OCI-LY1 (cell line): ENCODE data around the gene ST3GAL3.

Source experiments
- H2AFZ ChIP-seq: fragments of 200-600 bp; sonication (generic), shearing (Covaris generic); 2 replicates; pipeline ENCODE4 v1.6.0; 2014; ENCODE audit warnings: antibody characterized with exemption, mild to moderate bottlenecking, low read length
- H3F3A ChIP-seq: fragments of 200-600 bp; sonication (generic), shearing (Covaris generic); 2 replicates; pipeline ENCODE4 v1.6.0; 2014; ENCODE audit warnings: mild to moderate bottlenecking, antibody characterized with exemption, low read length, moderate library complexity; ENCODE audit not compliant: insufficient read depth
- H3K27ac ChIP-seq: fragments of 200-600 bp; sonication (generic); 2 replicates; pipeline ENCODE4 v1.5.1; 2014; ENCODE audit warnings: low read length, mixed run types, mild to moderate bottlenecking, low read depth; ENCODE audit not compliant: poor library complexity, severe bottlenecking
- H3K27me3 ChIP-seq: fragments of 200-600 bp; sonication (generic); 2 replicates; pipeline ENCODE4 v1.6.0; 2014; ENCODE audit warnings: antibody characterized with exemption, mild to moderate bottlenecking, low read length, moderate library complexity; ENCODE audit not compliant: insufficient read depth
- H3K36me3 ChIP-seq: fragments of 200-600 bp; sonication (generic); 2 replicates; pipeline ENCODE4 v1.6.1; 2014; ENCODE audit warnings: mild to moderate bottlenecking, antibody characterized with exemption, low read length, moderate library complexity, mixed read lengths; ENCODE audit not compliant: insufficient read depth
- H3K4me1 ChIP-seq: fragments of 200-600 bp; sonication (generic); 2 replicates; pipeline ENCODE4 v1.5.1; 2014; ENCODE audit warnings: mild to moderate bottlenecking, low read length, moderate library complexity; ENCODE audit not compliant: insufficient read depth, severe bottlenecking
- H3K4me2 ChIP-seq: fragments of 200-600 bp; sonication (generic), shearing (Covaris generic); 2 replicates; pipeline ENCODE4 v1.6.1; 2014; ENCODE audit warnings: low read length
- H3K4me3 ChIP-seq: fragments of 200-600 bp; sonication (generic); 2 replicates; pipeline ENCODE4 v1.5.1; 2014; ENCODE audit warnings: low read length, low read depth, mild to moderate bottlenecking, mixed read lengths; ENCODE audit not compliant: poor library complexity, severe bottlenecking
- H3K79me2 ChIP-seq: fragments of 200-600 bp; shearing (Covaris generic); 2 replicates; pipeline ENCODE4 v1.6.1; 2016; ENCODE audit warnings: mixed run types, low read length, mixed read lengths; ENCODE audit not compliant: insufficient read depth
- H3K9ac ChIP-seq: fragments of 200-600 bp; sonication (generic), shearing (Covaris generic); 2 replicates; pipeline ENCODE4 v1.6.1; 2014; ENCODE audit warnings: mild to moderate bottlenecking, low read length, mixed read lengths
- H3K9me2 ChIP-seq: fragments of 200-600 bp; sonication (generic), shearing (Covaris generic); 2 replicates; pipeline ENCODE4 v1.6.1; 2014; ENCODE audit warnings: low read depth, mild to moderate bottlenecking, low read length, mixed read lengths
- H3K9me3 ChIP-seq: fragments of 200-600 bp; shearing (Covaris generic); 2 replicates; pipeline ENCODE4 v1.6.1; 2014; ENCODE audit warnings: low read length, mixed read lengths
- H4K20me1 ChIP-seq: fragments of 200-600 bp; sonication (generic), shearing (Covaris generic); 2 replicates; pipeline ENCODE4 v1.6.0; 2016; ENCODE audit warnings: mild to moderate bottlenecking, low read length; ENCODE audit not compliant: insufficient read depth
- CTCF ChIP-seq: fragments of 200-600 bp; sonication (generic), shearing (Covaris generic); IDR thresholded peaks from 2 replicates; pipeline ENCODE4 v1.5.1; 2017; ENCODE audit warnings: mild to moderate bottlenecking, antibody characterized with exemption, low read length, moderate library complexity, mixed read lengths
- EZH2 ChIP-seq: fragments of 200-600 bp; sonication (generic), shearing (Covaris generic); IDR thresholded peaks from 2 replicates; pipeline ENCODE4 v1.8.0; 2017; ENCODE audit warnings: borderline replicate concordance, mixed run types, mild to moderate bottlenecking, antibody characterized with exemption, low read length, moderate library complexity, mixed read lengths

The ST3GAL3 gene

GRCh38 chr1:43947874-43948437, 240.6 kb downstream of the ST3GAL3 start:
- peaks cover 11% of the 10 kb centered on the region; the same call in 1 of the 2 replicates for H3K36me3 ChIP-seq
- no peak overlapping the region for H3K27ac ChIP-seq
- no peaks in the 10 kb centered on the region for H3K79me2 ChIP-seq
- TF ChIP-seq EZH2 (no peak), CTCF (no peak)
- H3K9me3 ChIP-seq: no peaks in the 10 kb centered on the region
- H3K4me1 ChIP-seq: peaks cover 31% of the 10 kb centered on the region
- peak overlapping the region; percentile 85 for H3K4me3 ChIP-seq
- no peaks in the 10 kb centered on the region for H3K27me3 ChIP-seq
- H3K9ac ChIP-seq: peak overlapping the region; percentile 90
- no peaks in the 10 kb centered on the region for H4K20me1 ChIP-seq
- peak overlapping the region; percentile 82 for H3K4me2 ChIP-seq
- no peak overlapping the region for H2AFZ ChIP-seq
- no peaks in the 10 kb centered on the region for H3K9me2 ChIP-seq
- no peaks in the 10 kb centered on the region for H3F3A ChIP-seq

GRCh38 chr1:43949678-43950077, 242.3 kb downstream of the ST3GAL3 start:
- H3F3A ChIP-seq: no peaks in the 10 kb centered on the region
- H3K27me3 ChIP-seq: no peaks in the 10 kb centered on the region
- H3K9me2 ChIP-seq: no peaks in the 10 kb centered on the region
- TF ChIP-seq CTCF (no peak), EZH2 (no peak)
- no peak overlapping the region for H3K4me2 ChIP-seq
- no peak overlapping the region for H3K4me3 ChIP-seq
- no peaks in the 10 kb centered on the region for H4K20me1 ChIP-seq
- no peaks in the 10 kb centered on the region for H3K79me2 ChIP-seq
- H2AFZ ChIP-seq: no peak overlapping the region
- no peak overlapping the region for H3K9ac ChIP-seq
- H3K9me3 ChIP-seq: no peaks in the 10 kb centered on the region
- H3K36me3 ChIP-seq: peaks cover 11% of the 10 kb centered on the region; the same call in 1 of the 2 replicates
- H3K27ac ChIP-seq: no peak overlapping the region
- H3K4me1 ChIP-seq: peaks cover 31% of the 10 kb centered on the region

- H2AFZ ChIP-seq: no peak overlapping the region
- no peaks in the 10 kb centered on the region for H3K79me2 ChIP-seq
- H3K4me1 ChIP-seq: peaks cover 16% of the 10 kb centered on the region
- H3K4me3 ChIP-seq: no peak overlapping the region
- peaks cover 11% of the 10 kb centered on the region; the same call in 1 of the 2 replicates for H3K36me3 ChIP-seq
- no peak overlapping the region for H3K27ac ChIP-seq
- H3K9ac ChIP-seq: no peak overlapping the region
- H3F3A ChIP-seq: no peaks in the 10 kb centered on the region
- no peak for TF ChIP-seq EZH2
- no peak for TF ChIP-seq CTCF
- no peak overlapping the region for H3K4me2 ChIP-seq
- H4K20me1 ChIP-seq: no peaks in the 10 kb centered on the region
- no peaks in the 10 kb centered on the region for H3K9me3 ChIP-seq
- H3K27me3 ChIP-seq: no peaks in the 10 kb centered on the region
- H3K9me2 ChIP-seq: no peaks in the 10 kb centered on the region
These were observed 244.0 kb downstream of the ST3GAL3 start for GRCh38 chr1:43951021-43951985.
